GM18520 (cell line): ENCODE measurements around the gene CRAMP1.
"Not testable (repeated sequence)": the region's sequence is repeated elsewhere in the genome, so short reads cannot be mapped to it uniquely, and the experiment has no call there.

Experiments
- ATAC-seq: cut with Tn5 transposase; IDR thresholded peaks from one replicate; pipeline ENCODE4 v1.9.1; 2021; ENCODE audit not compliant: unreplicated experiment

CRAMP1 gene

DNA sequence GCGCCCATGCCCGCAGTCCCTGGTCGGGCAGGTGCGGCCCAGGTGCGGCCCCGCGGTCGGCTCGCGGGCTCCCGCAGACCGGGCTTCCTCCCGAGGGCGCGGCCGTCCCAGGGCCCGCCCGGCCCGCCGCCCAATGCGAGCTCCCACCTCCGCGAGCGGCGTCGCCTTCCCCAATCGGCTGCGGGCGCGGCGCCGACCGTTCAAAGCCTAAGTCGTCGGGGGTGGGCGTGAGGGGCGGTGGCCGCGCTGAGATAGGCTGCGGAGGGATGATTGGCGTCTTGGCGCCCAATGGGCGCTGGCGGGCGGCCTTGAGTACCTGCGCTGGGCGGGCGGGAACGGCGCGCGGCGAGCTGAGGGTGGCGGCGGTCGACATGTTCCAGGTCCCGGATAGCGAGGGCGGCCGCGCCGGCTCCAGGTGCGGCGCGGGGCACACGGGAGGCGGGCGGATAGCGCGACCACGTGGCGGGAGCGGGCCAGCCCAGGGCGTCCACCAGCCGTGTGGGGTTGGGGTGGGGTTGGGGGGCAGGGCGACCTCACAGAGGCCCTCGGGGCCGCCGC is 65.9 kb downstream of the CRAMP1 start, which contains the start of gene JPT2:
TSS of gene JPT2 (plus strand) at position 338 of the 558 bp plus-strand sequence. CDS start at position 372, 34 bp downstream.
- ATAC-seq, result peak; percentile 92

DNA sequence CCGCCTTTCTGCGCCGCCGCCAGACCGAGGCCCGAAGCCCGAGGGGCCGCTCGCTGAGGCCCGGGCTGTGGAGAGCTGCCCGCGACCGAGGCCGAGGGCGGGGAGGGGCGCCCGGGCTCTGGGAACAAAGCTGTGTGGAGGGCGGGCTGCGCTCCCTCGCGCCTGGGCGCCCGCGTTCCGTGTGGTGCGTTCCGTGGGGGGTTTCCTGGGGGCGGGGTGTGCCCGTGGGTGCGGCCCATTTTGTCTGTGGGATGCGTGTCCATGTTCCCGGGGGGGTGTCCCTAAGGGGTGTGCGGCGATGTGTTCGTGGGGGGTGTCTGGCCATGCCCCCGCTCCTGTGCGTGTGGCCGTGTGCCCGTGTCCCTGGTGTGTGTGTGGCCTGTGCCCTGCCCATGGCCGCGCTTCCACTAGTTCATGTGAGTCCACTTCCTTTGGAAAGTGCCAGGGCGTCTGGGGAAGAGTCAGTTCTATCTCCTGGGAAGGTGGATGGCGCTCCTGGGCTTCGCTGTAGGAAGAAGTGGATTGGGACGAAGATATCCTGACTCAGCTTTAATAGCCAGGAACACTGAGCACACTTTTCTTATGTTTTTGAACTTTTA is 66.4 kb downstream of the CRAMP1 start:
- peak; percentile 2 for ATAC-seq

DNA sequence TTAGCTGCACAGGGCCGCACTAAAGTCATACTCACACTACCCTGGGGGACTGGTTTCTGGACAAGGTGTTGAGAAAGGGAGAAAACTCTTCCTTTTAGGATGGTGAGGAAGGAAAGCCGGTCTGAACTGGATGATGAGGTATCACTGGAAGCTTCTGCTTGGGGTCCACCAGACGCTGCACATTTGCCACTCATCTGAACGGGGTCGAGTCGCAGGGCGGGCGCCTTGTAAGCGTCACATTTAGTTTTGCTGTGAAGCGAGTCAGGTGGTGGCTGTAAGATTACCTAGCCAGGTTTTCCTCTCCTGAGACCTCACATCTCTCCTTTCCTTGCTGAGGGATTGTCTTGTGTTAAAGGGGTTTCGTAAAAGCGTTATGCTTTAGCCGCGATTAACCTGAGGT is 68.2 kb downstream of the CRAMP1 start:
- ATAC-seq, result no peak

DNA sequence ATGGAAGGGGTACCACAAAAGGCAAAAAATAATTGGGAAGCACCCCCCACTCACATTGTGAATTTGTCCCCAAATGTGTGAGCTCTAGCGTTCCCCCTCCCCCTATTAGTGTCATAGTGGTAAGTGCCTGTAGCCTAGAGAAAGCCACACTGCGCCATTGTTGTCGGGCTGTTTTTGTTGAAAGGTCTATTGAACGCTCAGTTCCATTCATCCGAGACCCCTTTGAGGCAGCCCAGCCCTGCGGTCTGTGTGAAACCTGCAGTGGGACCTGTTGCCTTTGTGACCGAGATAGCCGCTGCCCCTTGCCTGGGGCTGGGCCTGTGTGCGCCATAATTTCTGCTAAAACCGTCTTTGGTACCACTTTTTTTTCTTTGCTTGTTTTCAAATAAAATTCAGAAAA is 68.9 kb downstream of the CRAMP1 start:
- ATAC-seq, result no peak

DNA sequence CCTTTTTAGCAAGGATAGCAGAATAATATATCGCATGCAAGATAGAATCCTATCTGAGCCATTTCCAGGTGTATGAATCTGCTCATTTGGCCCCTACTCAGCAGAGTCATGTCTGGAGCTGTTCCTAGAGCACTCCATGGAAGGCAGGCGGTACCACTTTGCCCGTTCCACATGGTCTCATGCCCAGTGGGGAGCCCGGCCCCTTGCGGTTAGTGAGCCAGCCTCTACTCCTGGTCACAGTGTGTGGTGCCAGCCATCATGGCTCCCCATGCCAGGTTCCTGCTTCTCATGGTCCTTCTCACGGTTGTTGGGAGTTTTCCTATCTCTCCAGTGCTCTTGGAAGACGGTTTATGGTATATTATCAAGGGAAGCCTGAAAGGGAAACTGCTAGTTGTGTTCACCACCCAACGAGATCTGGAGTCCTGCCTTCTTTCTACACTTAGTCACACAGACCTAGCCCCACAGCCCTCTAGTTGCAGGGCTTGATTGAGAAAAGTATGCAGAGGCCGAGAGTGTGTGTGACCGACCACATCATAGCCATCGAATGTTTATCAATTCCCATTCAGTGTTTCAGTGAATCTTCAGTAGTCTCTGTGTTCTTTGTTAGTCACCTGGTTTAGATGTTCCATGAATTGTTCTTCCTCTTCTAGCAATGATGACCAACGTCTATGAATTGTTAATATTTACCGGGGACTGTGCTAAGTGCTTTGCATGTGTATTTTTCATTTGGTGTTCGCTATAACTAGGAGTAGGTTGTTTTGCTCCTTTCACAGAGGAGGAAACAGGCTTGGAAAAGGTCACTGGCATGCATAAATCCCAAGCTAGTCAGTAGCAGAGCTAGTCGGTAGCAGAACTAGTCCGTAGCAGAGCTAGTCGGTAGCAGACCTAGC is 75.5 kb downstream of the CRAMP1 start:
- ATAC-seq, result no peak

DNA sequence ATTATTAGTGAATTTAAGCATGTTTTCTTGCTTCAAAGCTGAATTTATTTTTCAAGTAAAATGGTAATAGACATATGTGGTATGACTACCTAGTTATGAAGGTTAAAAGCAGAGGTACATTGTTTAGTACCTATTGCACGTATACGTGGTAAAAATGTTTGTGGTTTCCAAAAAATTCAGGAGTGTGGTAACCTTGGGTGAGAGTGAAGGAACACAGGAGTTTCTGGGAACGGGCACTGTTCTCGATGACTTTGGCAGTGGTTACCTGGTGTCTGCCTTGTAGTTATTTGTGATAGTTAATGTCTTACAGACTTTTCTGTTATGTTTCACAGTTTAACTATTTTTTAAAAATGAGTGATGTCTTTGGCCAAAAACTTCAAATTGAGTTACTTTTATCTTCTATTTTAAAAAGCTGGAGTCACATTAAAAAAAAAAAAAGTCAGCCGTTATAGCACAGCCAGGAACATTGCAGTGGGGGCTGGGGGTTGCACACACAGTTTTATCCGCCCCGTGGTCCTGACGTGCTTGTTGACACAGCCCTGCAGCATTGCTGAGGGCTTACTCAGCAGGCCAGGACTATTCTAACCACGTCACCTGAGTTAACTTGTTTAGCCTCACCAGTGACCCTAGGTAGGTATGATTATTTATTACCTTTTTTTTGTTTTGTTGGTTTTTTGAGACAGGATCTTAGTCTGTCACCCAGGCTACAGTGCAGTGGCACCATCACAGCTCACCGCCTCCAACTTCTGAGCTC is 76.8 kb downstream of the CRAMP1 start:
- no peak for ATAC-seq

DNA sequence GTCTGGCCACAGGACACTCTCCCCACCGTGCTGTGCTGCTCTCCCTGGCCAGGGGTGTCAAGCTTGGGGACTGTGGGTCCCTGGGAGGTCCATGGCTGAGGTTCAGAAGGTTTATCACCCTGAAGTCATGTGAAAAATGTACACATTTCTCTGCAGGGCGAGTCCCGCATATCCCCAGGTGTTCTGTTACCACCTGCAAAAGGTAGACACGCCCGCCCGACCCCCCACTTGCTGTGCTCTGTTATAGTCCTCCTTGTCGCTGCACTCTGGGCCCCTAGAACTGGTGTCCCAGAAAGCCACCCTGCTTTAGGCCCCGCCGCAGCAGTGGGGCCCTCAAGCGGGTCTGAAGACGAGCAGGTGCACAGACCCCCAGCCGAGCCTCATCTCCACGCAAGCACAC is 77.7 kb downstream of the CRAMP1 start:
- no peak for ATAC-seq

DNA sequence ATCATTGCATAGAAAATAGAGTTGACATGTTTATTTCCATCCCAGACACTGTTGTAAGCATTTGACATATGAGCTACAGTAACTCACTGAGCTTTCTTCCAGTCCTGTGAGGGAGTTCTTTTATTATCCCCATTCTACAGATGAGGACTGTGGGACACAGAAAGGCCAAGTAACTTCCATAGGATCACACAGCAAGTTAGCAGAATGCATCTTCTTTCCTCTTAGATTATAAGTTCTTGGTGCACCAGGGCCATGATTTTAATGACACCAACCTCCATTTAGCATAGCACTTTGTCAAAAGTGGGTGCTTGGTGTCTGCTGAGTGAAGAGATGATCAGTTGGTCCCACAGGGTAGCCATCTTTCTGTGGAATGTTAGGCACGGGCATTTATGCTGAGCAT is 78.7 kb downstream of the CRAMP1 start:
- no peak for ATAC-seq

DNA sequence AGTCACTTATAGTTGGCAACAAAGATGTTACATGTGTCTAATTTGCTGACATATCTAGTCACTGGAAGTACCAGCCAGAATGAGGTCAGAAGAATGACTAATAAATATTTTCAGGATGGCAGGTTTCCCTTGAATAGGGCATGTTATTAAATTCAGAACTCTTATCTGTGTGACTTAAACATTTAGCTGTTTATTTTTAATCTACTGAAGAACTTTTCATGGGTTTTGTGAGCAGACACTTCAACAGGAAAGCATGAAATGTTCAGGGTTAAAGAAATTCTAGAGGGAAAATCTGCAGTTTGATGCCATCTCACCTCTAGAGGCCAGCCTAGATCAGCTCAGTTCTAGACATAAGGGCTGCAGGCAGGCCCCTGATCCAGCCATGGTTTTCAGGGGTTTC is 79.1 kb downstream of the CRAMP1 start:
- no peak for ATAC-seq

DNA sequence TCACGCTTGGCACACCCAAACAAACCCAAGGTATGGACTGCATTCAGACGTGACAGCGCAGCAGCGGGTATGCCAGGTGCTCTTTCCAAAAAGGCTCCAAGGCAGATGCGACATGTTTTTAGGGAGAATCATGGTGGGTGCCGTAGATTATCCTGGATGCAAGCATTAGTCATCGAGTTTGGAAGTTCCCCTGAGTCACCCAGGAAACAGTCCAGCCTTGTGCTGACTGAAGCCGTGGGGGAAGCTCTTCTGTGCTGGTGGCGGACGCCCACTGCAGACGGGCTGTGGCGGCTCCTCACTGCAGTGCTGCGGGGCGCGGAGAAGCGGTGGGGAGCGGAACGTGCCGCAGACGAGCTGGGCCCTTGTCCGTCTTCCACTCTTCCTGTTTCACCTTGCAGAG is 79.8 kb downstream of the CRAMP1 start:
- ATAC-seq, result no peak

DNA sequence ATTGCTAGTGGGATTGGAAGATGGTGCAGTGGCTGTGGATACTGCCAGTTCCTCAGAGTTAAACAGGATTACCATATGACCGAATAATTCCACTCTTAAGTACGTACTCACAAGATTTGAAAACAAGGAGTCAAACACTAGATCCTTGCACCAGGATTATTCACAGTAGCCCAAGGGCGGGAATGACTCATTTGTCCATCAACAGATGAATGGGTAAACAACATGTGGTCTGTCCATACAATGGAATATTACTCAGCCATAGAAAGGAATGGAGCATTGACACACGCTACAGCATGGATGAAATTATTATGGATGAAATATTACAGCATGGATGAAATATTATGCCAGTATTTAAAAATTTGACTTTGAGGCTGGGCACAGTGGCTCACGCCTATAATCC is 84.7 kb downstream of the CRAMP1 start:
- no peak for ATAC-seq

DNA sequence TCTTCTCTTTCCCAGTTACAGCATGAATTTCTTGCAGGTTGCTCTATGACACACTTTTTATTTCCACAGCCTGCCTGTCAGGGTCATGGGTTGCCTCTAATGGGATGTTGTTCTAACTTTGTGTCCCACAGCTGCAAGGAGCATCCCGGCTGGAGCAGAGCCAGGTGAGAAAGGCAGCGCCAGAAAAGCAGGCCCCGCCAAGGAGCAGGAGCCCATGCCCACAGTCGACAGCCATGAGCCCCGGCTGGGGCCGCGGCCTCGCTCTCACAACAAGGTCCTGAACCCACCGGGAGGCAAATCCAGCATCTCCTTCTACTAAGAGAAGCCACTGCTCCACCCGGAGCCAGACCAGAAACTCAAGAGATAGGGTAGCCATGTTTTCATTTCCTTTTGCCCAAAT is 86.5 kb downstream of the CRAMP1 start:
- no peak for ATAC-seq

DNA sequence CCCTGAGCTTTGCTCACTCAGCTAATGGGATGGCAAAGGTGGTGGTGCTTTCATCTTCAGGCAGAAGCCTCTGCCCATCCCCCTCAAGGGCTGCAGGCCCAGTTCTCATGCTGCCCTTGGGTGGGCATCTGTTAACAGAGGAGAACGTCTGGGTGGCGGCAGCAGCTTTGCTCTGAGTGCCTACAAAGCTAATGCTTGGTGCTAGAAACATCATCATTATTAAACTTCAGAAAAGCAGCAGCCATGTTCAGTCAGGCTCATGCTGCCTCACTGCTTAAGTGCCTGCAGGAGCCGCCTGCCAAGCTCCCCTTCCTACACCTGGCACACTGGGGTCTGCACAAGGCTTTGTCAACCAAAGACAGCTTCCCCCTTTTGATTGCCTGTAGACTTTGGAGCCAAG is 88.1 kb downstream of the CRAMP1 start:
- ATAC-seq, result no peak

DNA sequence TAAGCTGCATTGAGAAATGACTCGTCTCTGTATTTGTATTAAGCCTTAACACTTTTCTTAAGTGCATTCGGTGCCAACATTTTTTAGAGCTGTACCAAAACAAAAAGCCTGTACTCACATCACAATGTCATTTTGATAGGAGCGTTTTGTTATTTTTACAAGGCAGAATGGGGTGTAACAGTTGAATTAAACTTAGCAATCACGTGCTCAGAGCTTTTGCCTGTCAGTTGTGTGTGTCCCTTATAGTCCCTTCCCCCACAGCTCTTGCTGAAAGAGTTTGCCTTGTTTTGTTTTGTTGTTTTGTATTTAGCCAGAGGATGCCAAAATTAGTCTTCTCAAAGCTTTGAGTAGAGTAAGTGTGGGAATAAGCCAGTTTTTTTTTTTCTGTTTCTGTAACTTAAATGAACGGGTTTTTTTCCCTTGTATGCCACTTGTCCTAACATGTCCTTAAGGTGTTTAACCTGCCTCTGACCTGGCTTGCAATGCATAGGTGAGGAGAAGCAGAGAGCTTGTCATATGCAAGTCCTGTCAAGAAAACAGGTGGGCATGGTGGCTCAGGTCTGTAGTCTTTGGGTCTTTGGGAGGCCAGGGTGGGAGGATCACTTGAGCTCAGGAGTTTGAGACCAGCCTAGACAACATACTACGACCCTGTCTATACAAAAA is 89.2 kb downstream of the CRAMP1 start:
- ATAC-seq, result no peak

DNA sequence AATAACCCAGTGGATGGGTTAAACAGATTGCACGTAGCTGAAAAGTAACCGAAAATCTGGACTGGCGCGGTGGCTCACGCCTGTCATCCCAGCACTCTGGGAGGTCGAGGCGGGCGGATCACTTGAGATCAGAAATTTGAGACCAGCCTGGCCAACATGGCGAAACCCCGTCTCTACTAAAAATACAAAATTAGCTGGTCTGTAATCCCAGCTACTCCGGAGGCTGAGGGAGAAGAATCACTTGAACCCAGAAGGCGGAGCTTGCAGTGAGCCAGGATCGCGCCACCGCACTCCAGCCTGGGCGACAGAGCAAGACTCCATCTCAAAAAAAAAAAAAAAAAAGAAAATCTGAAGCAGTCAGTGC is 93.1 kb downstream of the CRAMP1 start:
- not testable (repeated sequence) for ATAC-seq

DNA sequence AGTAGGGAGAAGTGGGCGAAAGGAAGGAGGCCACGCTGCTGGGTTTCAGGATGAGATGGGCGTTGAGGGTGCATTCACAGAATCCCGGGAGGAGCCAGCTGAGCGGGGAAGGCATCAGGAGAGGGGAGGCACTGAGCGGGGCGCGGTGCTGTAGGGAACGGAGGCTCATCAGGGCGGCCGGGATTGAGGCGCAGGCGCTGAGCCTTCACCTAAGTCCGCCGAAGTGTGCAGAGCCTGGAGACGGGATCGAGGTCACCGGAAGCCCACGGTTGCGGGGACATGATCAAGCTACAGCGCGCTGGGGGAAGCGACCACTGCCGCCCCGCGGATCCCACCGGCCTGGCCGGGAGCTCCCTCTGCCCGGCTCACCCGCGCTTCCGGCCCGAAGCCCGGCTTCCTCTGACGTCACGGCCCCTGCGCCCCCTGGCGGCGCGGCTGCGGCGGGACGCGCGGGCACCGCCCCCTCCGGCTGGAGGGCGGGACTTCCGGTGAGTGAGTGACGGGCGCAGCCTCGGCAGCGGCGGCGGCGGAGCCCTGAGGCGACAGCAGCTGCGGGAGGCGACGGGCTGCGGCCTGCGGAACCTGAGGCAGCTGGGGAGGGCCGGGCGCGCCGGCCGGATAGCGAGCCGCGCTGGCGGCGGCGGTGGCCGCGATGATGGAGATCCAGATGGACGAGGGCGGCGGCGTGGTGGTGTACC is 93.7 kb downstream of the CRAMP1 start, which contains the start of gene MAPK8IP3:
TSS of gene MAPK8IP3 (plus strand) at position 508 of the 698 bp plus-strand sequence. CDS start at position 653, 145 bp downstream.
- ATAC-seq, result peak; percentile 82

DNA sequence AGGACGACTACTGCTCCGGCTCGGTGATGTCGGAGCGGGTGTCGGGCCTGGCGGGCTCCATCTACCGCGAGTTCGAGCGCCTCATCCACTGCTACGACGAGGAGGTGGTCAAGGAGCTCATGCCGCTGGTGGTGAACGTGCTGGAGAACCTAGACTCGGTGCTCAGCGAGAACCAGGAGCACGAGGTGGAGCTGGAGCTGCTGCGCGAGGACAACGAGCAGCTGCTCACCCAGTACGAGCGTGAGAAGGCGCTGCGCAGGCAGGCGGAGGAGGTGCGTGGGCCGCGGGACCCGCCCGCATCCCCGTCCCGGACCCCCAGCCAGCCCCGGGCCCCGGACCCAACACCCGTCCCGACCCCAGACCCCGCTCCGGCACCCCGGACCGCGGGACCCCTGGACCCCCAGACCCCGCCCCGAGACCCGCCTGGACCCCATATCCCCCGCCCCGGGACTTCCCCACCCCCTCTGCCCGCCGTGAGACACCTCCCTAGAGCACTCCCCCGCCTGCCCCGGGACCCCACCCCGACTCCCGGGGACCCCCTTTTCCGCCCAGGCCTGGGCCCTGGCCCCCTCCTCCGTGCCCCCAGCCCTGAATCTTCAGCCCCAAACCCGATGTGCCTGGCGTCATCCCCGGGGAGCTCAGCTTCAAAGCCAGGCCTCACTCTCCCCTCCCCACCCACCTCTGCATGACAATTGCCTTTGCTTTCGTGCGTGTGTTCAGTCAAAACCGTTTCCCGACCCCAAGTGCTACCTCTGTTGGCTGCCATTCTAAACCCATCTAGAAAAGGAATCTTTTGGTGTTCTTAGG is 94.4 kb downstream of the CRAMP1 start:
- ATAC-seq, result no peak

DNA sequence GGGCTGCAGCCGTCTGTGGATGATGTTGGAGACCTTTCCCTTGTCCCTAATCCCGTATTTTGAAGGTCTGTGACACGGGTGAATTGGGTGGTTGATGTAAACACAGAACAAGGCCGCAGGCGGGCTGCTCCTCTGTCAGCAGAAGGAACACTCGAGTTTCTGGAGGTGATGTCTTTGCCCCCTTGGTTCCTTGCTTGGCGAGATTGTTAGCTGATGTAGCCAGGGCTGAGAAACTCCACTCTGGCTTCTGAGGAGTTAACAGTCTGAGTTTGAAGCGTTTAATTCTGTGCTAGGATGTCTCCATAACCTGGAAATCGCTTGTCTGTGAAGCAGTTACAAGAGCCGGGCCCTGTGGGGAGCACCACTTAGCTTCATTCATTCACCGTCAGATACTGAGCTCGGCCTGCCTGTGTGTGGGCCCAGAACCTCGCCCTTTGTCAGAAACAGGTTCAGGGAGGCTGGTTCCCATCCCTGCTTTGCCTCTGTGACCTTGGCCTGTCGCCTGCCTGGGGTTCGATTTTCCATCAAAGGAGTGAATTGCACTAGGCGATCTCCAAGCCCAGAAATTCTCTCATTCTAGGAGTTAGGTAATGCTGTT is 95.1 kb downstream of the CRAMP1 start:
- no peak for ATAC-seq
